ENCODE results near the gene CTBP1. TPM values are rescaled to one million over a fixed set of nuclear protein-coding genes. Genes with fewer than 3 reads are reported as not detected.

Gene CTBP1
- total RNA-seq, 1 experiment from 2014 or later, result 184 TPM

GRCh38 chr4:1212546-1213335, 36.2 kb downstream of the CTBP1 start:
- no peaks in the 10 kb centered on the region for H3K27me3 Mint-ChIP-seq (ENCODE audit: insufficient read depth, unreplicated experiment)
- no peaks in the 10 kb centered on the region for H3K9me3 Mint-ChIP-seq (ENCODE audit: unreplicated experiment)
- ChIA-PET POLR2A (no interaction called here), CTCF (no interaction called here)
- BruUV-seq (replicated peaks), result no TSS peak
- H3K4me1 Mint-ChIP-seq (ENCODE audit: low read depth, unreplicated experiment), result no peaks in the 10 kb centered on the region
- Histone ChIP-seq H3K9me3 (no peaks in the 10 kb centered on the region), H3K27me3 (replicated peaks; ENCODE audit: control insufficient read depth, insufficient read depth, low read length) (no peaks in the 10 kb centered on the region), H3K36me3 (ENCODE audit: control insufficient read depth, insufficient read depth, low read length) (peaks cover 2% of the 10 kb centered on the region; the same call in 1 of the 2 replicates), H3K4me1 (no peaks in the 10 kb centered on the region), H3K4me3 (ENCODE audit: low read depth, low read length) (no peak overlapping the region)
- DNase-seq, result no peak
- H3K36me3 Mint-ChIP-seq (ENCODE audit: insufficient read depth, unreplicated experiment), result peaks cover 68% of the 10 kb centered on the region
- no peak for TF ChIP-seq CTCF (IDR thresholded peaks at IDR 0.05; ENCODE audit: insufficient read depth in 1 of 2, low read depth in 1 of 2, low read length in 1 of 2, severe bottlenecking in 1 of 2, unreplicated experiment in 1 of 2)
- H3K27ac Mint-ChIP-seq (ENCODE audit: unreplicated experiment), result no peak overlapping the region
- intact Hi-C loops (cut with micrococcal nuclease; ENCODE audit: unreplicated experiment), result no loop called here
- no peak overlapping the region for H3K4me3 Mint-ChIP-seq (ENCODE audit: unreplicated experiment)

- no peaks in the 10 kb centered on the region for H3K27me3 Mint-ChIP-seq (ENCODE audit: insufficient read depth, unreplicated experiment)
- no peak overlapping the region for H3K27ac Mint-ChIP-seq (ENCODE audit: unreplicated experiment)
- intact Hi-C loops (cut with micrococcal nuclease; ENCODE audit: unreplicated experiment), result no loop called here
- peaks cover 2% of the 10 kb centered on the region; the same call in 1 of the 2 replicates for H3K36me3 ChIP-seq (ENCODE audit: control insufficient read depth, insufficient read depth, low read length)
- no TSS peak for BruUV-seq (replicated peaks)
- H3K9me3 ChIP-seq, result no peaks in the 10 kb centered on the region
- H3K9me3 Mint-ChIP-seq (ENCODE audit: unreplicated experiment), result no peaks in the 10 kb centered on the region
- ChIA-PET POLR2A (no interaction called here), CTCF (no interaction called here)
- no peak overlapping the region for H3K4me3 ChIP-seq (ENCODE audit: low read depth, low read length)
- DNase-seq, result no peak
- no peak overlapping the region for H3K4me3 Mint-ChIP-seq (ENCODE audit: unreplicated experiment)
- H3K4me1 ChIP-seq, result no peaks in the 10 kb centered on the region
- no peak for TF ChIP-seq CTCF (IDR thresholded peaks at IDR 0.05; ENCODE audit: insufficient read depth in 1 of 2, low read depth in 1 of 2, low read length in 1 of 2, severe bottlenecking in 1 of 2, unreplicated experiment in 1 of 2)
- H3K4me1 Mint-ChIP-seq (ENCODE audit: low read depth, unreplicated experiment), result no peaks in the 10 kb centered on the region
- H3K36me3 Mint-ChIP-seq (ENCODE audit: insufficient read depth, unreplicated experiment), result peaks cover 61% of the 10 kb centered on the region
- H3K27me3 ChIP-seq (replicated peaks; ENCODE audit: control insufficient read depth, insufficient read depth, low read length), result no peaks in the 10 kb centered on the region
Observed at GRCh38 chr4:1211891-1212545, 36.9 kb downstream of the CTBP1 start.

- H3K27me3 Mint-ChIP-seq (ENCODE audit: insufficient read depth, unreplicated experiment), result no peaks in the 10 kb centered on the region
- TF ChIP-seq CTCF (IDR thresholded peaks at IDR 0.05; ENCODE audit: insufficient read depth in 1 of 2, low read depth in 1 of 2, low read length in 1 of 2, severe bottlenecking in 1 of 2, unreplicated experiment in 1 of 2), result no peak
- H3K36me3 ChIP-seq (ENCODE audit: control insufficient read depth, insufficient read depth, low read length), result peaks cover 2% of the 10 kb centered on the region; the same call in 1 of the 2 replicates
Observed at GRCh38 chr4:1211371-1211770, 37.6 kb downstream of the CTBP1 start.

More at GRCh38 chr4:1211371-1211770, 37.6 kb downstream of the CTBP1 start:
- Mint-ChIP-seq H3K9me3 (ENCODE audit: unreplicated experiment) (no peaks in the 10 kb centered on the region), H3K36me3 (ENCODE audit: insufficient read depth, unreplicated experiment) (peaks cover 54% of the 10 kb centered on the region), H3K4me1 (ENCODE audit: low read depth, unreplicated experiment) (no peaks in the 10 kb centered on the region), H3K4me3 (ENCODE audit: unreplicated experiment) (no peak overlapping the region), H3K27ac (ENCODE audit: unreplicated experiment) (no peak overlapping the region)
- intact Hi-C loops (cut with micrococcal nuclease; ENCODE audit: unreplicated experiment), result no loop called here
- ChIA-PET CTCF (no interaction called here), POLR2A (no interaction called here)
- no TSS peak for BruUV-seq (replicated peaks)
- no peaks in the 10 kb centered on the region for H3K9me3 ChIP-seq
- no peak for DNase-seq
- no peaks in the 10 kb centered on the region for H3K27me3 ChIP-seq (replicated peaks; ENCODE audit: control insufficient read depth, insufficient read depth, low read length)
- H3K4me1 ChIP-seq, result no peaks in the 10 kb centered on the region
- no peak overlapping the region for H3K4me3 ChIP-seq (ENCODE audit: low read depth, low read length)

All from Caco-2 (cell line).